Stimulated activated naive CD8-positive, alpha-beta T cell treated with anti-CD3 and anti-CD28 coated beads, Interleukin-15, amount 100 ng/mL, for 72 hours (primary cell): ENCODE measurements around the gene SPOCK1.

Source experiments
- ATAC-seq: fragments of 150-1000 bp; cut with Tn5 transposase; 2 replicates; pipeline ENCODE4 v1.10.0; 2021; ENCODE audit warnings: mild to moderate bottlenecking, moderate library complexity
- DNase-seq, 2 donors: peaks; one replicate each; pipeline ENCODE4 v3.0.0; 2021 to 2022
- H3K27ac Mint-ChIP-seq, 2 donors: one replicate each; pipeline ENCODE4 v1.8.0; 2022; ENCODE audit warnings: mild to moderate bottlenecking in 2 of 2, mixed read lengths in 2 of 2, moderate library complexity in 2 of 2
- H3K27me3 Mint-ChIP-seq: one replicate; pipeline ENCODE4 v1.8.0; 2022; ENCODE audit warnings: mixed read lengths
- H3K4me1 Mint-ChIP-seq: one replicate; pipeline ENCODE4 v1.8.0; 2022; ENCODE audit warnings: mild to moderate bottlenecking, mixed read lengths
- H3K4me3 Mint-ChIP-seq, 2 donors: one replicate each; pipeline ENCODE4 v1.8.0; 2022; ENCODE audit warnings: mild to moderate bottlenecking in 2 of 2, mixed read lengths in 2 of 2, moderate library complexity in 1 of 2
- H3K9me3 Mint-ChIP-seq, 2 donors: one replicate each; pipeline ENCODE4 v1.8.0; 2022; ENCODE audit warnings: mixed read lengths in 2 of 2

Gene SPOCK1

DNA sequence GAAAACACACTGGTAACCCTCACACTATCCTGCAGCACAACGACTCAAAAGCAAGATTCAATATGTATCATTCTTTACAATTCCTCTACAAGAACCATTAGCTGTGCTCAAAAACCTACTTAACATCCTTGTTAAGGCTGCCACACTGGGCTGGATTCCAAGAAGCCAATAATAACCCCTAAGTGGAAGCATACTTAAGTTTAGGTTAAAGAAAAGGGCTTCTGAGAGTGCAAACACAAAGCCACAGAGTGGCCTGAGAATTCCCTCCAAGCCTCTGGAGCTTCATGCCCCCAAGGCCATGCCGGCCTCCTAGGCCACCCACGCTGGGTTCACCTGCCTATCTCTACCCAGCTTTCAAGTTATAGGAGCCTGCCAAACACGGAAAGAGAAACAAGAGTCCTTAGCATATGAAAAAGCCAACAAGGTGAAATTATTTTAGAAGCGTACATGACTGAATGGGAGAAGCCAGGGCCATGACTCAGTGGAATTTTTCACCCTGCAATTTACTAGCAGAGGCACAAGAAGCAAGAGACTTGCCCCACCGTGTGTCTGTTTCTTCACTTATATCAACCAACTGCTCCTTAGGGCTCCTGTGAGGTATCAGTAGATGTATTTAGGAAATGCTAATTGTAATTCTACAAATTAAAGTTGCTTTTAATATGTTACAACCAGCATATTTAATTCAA, 293.0 kb downstream of the SPOCK1 start:
- no peak overlapping the region for H3K4me3 Mint-ChIP-seq
- peaks cover 6% of the 10 kb centered on the region for H3K27me3 Mint-ChIP-seq
- ATAC-seq: no peak
- no peak for DNase-seq
- H3K9me3 Mint-ChIP-seq: no peaks in the 10 kb centered on the region
- H3K4me1 Mint-ChIP-seq: no peaks in the 10 kb centered on the region
- H3K27ac Mint-ChIP-seq: no peak overlapping the region

DNA sequence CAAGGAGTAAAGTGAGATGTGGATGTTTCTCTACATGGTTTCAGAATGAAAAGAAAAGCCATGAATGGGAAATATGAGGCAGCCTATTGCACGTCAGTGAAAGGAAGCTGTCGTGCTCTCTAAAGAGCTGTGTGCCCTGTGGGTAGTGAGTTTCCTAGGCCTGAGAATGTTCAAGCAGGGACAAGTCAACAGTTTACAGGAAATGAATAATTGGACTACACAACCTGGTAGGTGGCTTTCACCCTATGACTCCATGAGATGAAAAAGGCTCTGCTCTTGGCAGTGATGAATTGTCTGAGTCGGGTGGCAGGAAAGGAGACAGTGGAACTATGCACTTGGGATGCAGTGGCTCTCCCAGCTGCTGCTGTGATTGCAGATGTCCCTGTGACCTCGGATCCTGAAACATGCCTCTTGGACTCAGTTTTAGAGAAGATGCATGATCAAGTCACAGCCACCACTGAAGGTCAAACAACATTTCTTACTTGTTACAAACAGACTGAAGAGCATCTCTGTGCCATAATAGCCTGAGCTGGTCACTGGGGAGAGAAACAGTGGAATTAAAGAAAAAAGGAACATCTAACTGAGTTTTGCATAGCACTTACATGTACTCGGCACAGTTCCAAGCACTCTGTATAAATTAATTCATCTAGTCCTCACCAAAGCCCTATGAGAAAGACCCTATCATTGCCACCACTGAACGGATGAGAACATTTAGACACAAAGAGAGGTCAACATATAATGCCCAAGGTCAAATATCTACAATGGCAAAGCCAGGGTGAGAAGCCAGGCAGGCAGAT, 293.7 kb downstream of the SPOCK1 start:
- H3K9me3 Mint-ChIP-seq: no peaks in the 10 kb centered on the region
- no peak overlapping the region for H3K4me3 Mint-ChIP-seq
- peaks cover 6% of the 10 kb centered on the region for H3K27me3 Mint-ChIP-seq
- no peaks in the 10 kb centered on the region for H3K4me1 Mint-ChIP-seq
- DNase-seq (no peak), ATAC-seq (no peak)
- no peak overlapping the region for H3K27ac Mint-ChIP-seq

DNA sequence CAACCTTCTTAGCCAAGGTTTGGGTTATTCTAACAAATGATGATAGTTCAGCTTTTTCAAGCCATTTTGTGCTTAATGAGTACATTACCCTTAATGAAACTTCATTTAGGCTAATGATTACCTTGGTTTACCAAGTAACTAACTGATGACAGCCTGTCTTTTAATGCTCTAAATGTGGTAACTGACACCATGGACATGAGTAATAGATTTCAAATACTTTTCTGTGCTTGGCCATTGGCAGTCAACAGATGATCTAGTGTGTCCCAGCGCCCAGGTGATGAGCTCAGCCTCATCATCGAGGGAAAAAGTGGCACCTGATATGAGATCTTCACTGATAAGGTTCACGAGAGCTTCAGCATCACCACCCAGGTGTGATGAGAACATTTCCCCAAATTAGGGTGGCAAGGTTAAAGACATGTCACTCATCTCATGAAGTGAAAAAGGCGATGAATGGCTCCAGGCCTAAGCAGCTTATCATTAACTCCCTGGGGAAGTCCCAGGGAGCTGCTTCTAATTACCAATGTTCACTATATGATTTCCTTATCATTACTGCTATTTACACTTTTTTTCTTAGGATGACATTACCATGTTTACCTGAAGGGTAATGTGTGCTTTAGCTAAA, 296.0 kb downstream of the SPOCK1 start:
- ATAC-seq: no peak
- Mint-ChIP-seq H3K27ac (peak overlapping the region in 1 of 2 donors; percentile 6), H3K9me3 (peaks cover 0 to 10% of the 10 kb centered on the region in 2 donors), H3K4me3 (no peak overlapping the region), H3K27me3 (peaks cover 14% of the 10 kb centered on the region), H3K4me1 (no peaks in the 10 kb centered on the region)
- DNase-seq: no peak

DNA sequence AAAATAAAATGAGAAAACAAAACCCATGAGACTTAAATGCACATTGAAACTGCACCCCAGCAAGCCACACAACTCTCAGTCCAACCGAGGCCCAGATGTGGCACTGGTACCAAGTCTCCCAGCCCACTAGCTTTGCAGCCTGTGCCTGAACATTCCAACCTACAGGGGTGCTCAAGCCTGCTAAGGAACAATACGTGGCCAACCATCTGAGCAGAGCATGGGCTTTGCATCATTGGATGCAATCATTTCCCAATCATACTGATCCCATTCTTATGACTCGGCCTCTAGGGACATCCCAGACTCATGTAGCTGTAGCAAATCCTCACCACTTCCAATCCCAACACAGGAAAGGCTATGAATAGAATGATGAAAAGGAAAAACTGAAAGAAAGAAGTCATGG, 297.2 kb downstream of the SPOCK1 start:
- no peak for ATAC-seq
- Mint-ChIP-seq H3K27me3 (peaks cover 14% of the 10 kb centered on the region), H3K4me3 (no peak overlapping the region), H3K27ac (no peak overlapping the region), H3K9me3 (peaks cover 0 to 10% of the 10 kb centered on the region in 2 donors), H3K4me1 (no peaks in the 10 kb centered on the region)
- no peak for DNase-seq

DNA sequence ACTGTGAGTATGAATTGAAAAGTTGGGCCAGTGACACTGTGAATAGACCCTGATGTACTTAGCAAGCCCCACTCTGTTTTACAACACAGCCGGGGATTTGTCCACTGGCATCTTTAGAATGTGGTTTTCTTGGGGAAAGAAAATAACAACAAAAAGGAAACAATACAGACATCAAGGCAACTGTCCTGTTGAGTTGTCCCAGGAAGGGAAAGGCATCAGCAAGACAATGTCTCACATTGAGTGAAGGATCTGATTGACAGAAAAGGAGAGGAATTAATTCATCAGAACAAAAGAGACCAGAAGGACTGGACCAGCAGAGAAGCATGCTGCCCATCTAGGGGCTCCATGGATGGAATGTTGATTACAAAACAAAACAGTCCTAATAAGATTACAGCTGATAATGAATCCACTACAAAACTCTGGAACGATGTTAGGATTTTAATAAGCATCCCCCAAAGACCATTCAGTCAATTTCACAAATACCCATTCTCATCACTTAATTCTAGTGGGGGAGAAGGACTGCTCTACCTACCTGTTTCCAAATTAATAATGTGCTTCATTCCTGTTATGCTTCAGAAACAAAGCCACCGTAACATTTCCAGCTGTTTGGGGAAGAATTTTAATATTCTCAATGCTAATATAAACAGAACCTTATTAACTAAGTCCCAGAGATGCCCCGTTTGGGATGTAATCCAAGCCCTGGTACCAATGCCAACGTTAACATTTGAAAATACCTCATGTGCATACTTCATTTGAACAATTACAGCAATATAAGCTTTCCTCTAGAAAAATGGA, 298.0 kb downstream of the SPOCK1 start:
- H3K4me3 Mint-ChIP-seq: no peak overlapping the region
- no peak overlapping the region for H3K27ac Mint-ChIP-seq
- no peaks in the 10 kb centered on the region for H3K4me1 Mint-ChIP-seq
- H3K9me3 Mint-ChIP-seq: peaks cover 0 to 10% of the 10 kb centered on the region in 2 donors
- DNase-seq (no peak), ATAC-seq (no peak)
- H3K27me3 Mint-ChIP-seq: peaks cover 14% of the 10 kb centered on the region

DNA sequence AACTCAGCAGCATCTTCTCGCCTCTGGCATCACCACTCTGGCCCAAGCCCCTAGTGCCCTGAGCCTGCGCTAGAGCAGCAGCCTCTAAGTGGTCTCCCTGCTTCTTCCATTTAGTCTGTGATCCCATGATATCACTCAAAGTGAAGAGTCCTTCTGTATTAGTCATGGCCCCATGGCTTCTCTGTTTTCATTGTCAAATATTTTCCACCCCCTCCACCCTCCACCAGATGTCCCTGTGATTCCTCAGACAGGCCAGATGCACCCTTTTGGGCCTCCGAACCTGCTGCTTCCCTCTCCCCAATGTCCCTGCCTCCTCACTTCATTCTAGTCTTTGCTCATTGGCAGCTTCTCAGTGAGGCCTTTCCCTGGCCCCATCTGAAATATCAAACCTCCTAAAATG, 299.2 kb downstream of the SPOCK1 start:
- no peak overlapping the region for H3K4me3 Mint-ChIP-seq
- DNase-seq (no peak), ATAC-seq (no peak)
- H3K27ac Mint-ChIP-seq: no peak overlapping the region
- peaks cover 8% of the 10 kb centered on the region for H3K27me3 Mint-ChIP-seq
- H3K4me1 Mint-ChIP-seq: no peaks in the 10 kb centered on the region
- peaks cover 0 to 10% of the 10 kb centered on the region in 2 donors for H3K9me3 Mint-ChIP-seq

DNA sequence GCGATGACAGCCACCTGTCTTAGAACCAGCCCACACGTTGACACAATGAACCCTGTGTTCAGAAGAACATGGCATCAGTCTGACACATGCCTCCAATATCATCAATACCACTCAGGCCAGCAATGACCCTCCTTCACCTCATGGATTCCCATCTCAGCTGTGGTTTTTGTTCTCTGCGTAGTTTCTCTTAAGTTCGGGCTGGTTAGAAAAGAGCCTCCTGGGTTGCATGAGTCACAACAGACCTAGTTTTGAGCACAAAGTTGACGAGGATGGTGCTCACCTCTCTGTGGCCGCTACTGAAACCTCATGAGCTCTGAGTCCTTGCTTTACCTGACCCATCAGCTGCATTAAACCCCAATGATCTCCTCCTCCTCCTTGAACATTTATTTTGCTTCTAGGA, 299.9 kb downstream of the SPOCK1 start:
- H3K27me3 Mint-ChIP-seq: peaks cover 8% of the 10 kb centered on the region
- DNase-seq: no peak

DNA sequence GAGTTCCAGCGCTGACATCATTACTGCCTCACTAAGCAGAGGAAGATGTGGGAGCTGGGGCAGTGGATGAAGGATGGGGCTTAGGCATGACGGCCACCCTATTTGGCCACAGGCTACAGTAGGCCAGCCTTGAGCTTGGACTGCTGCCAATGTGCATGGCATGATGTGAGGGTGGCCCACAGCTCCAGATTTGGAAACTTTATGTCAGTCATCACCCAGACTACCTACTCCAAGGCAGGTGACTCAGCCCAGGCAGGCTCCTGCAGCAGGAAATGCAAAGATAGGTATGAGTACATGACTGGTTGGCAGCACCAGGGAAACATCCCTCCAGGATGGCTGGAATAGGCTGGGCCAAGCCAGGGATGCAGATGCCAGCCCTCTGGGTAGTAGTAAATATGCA, 303.6 kb downstream of the SPOCK1 start:
- no peak for DNase-seq
- Mint-ChIP-seq H3K4me1 (no peaks in the 10 kb centered on the region), H3K9me3 (peaks cover 0 to 10% of the 10 kb centered on the region in 2 donors), H3K27ac (peak overlapping the region in 1 of 2 donors; percentile 9), H3K27me3 (peaks cover 8% of the 10 kb centered on the region), H3K4me3 (no peak overlapping the region)
- ATAC-seq: no peak

More for the DNA sequence above, 299.9 kb downstream of the SPOCK1 start:
- Mint-ChIP-seq H3K27ac (no peak overlapping the region), H3K4me1 (no peaks in the 10 kb centered on the region), H3K9me3 (peaks cover 0 to 10% of the 10 kb centered on the region in 2 donors), H3K4me3 (no peak overlapping the region)
- no peak for ATAC-seq

DNA sequence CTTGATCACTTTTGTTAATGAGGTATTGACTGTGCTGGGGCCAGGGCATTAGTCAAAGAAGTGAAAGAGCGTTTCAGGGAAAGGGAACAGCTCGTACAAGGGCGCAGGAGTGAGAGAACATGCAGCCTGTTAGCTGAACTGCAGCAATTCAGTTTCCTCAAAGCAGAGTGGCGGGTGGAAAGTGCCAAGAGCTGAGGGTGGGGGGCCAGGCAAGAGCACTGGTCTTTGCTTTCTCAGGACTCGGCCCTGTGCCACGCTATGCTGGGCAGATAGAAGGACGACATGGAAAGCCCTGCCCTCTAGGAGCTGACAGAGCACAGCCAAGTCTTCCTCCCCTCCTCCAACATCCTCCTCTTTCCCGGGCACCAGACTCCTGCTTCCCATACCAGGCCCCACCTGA, 304.8 kb downstream of the SPOCK1 start:
- Mint-ChIP-seq H3K27ac (no peak overlapping the region), H3K27me3 (no peaks in the 10 kb centered on the region)
- no peak for ATAC-seq

DNA sequence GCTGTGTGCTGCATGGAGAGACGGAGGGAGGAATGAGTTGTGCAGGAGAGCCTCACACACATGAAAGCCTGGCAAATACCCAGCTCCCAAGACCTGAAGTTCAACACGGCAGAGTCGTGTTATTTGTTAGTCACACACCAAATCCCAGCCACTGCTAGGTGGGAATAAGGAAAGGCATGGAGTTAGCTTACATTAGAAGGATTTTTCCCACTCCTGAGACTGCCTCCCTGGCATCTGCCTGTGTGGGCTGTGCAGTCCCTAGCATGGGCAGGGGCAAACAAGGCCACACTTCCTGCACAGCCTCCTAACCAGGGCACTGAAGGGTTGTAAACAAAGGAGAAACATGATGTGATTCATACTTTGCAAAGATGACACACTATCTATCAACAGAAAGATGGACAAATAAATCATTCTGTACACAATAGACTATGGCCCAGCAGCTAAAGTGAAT, 306.8 kb downstream of the SPOCK1 start:
- Mint-ChIP-seq H3K27me3 (no peaks in the 10 kb centered on the region), H3K4me3 (no peak overlapping the region), H3K9me3 (no peaks in the 10 kb centered on the region), H3K27ac (no peak overlapping the region), H3K4me1 (no peaks in the 10 kb centered on the region)
- no peak for DNase-seq
- no peak for ATAC-seq

More for the DNA sequence above, 304.8 kb downstream of the SPOCK1 start:
- H3K4me3 Mint-ChIP-seq: no peak overlapping the region
- H3K9me3 Mint-ChIP-seq: no peaks in the 10 kb centered on the region
- DNase-seq: no peak
- no peaks in the 10 kb centered on the region for H3K4me1 Mint-ChIP-seq

DNA sequence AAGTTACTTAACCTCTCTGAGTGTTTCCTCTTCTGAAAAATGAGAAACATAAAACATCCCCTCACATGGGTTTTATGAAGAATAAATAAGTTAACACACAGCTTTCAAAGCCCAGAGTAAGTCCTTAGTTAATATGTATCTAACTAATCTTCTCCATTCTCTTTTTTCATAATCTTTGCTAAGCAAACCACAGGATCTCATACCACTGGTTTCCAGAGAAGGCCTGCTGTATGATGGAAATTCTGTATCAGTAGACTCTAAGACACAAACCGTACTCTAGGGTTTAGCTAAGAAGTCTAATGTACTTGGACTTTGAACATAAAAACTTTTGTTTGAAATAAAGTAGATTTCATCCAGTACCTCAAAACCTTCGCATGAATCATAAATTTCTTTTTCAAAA, 307.9 kb downstream of the SPOCK1 start:
- H3K27ac Mint-ChIP-seq: no peak overlapping the region
- H3K4me1 Mint-ChIP-seq: no peaks in the 10 kb centered on the region
- H3K4me3 Mint-ChIP-seq: no peak overlapping the region
- DNase-seq (no peak), ATAC-seq (no peak)
- H3K9me3 Mint-ChIP-seq: no peaks in the 10 kb centered on the region
- no peaks in the 10 kb centered on the region for H3K27me3 Mint-ChIP-seq

DNA sequence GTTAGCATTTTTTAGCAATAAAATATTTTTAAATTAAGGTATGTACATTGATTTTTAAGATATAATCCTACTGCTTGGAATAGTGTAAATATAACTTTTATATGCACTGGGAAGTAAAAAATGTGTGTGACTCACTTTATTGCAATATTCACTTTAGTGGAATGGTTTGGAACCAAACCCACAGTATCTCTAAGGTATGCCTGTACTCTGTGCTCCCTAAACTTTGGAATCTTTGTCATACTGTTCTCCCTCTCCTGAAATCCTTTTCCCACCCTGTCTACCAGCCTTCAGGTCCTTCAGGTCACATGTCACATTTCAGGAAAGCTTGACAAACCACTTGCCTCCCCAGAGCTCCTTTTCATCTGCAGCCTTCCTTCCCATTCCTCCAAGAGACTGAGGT, 308.7 kb downstream of the SPOCK1 start:
- Mint-ChIP-seq H3K4me1 (no peaks in the 10 kb centered on the region), H3K27ac (no peak overlapping the region), H3K27me3 (no peaks in the 10 kb centered on the region), H3K9me3 (no peaks in the 10 kb centered on the region), H3K4me3 (no peak overlapping the region)
- DNase-seq (no peak), ATAC-seq (no peak)

DNA sequence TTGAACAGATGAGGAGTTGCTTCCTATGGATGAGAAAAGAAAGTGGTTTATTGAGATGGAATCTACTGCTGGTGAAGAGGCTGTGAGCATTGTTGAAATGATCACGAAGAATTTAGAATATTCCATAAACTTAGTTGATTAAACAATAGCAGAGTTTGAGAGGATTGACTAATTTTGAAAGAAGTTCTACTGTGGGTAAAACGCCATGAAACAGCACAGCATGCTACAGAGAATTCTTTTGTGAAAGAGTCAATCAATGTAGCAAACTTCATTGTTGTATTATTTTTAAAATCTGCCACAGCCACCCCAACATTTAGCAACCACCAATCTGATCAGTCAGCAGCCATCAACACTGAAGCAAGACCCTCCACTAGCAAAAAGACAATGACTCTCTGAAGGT, 309.1 kb downstream of the SPOCK1 start:
- Mint-ChIP-seq H3K4me1 (no peaks in the 10 kb centered on the region), H3K9me3 (no peaks in the 10 kb centered on the region), H3K27me3 (no peaks in the 10 kb centered on the region), H3K4me3 (no peak overlapping the region), H3K27ac (no peak overlapping the region)
- no peak for ATAC-seq
- DNase-seq: no peak

DNA sequence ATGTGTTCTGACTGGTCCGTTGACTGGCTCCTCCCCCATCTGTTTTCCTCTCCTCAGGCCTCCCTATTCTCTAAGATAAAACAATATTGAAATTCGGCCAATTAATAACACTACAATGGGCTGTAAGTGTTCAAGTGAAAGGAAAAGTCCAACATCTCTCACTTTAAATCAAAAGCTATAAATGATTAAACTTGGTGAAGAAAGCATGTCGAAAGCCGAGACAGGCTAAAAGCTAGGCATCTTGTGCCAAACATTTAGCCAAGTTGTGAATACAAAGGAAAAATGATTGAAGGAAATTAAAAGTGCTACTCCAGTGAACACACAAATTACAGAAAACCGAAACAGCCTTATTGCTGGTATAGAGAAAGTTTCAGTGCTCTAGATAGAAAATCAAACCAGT, 310.6 kb downstream of the SPOCK1 start:
- Mint-ChIP-seq H3K27me3 (no peaks in the 10 kb centered on the region), H3K27ac (no peak overlapping the region), H3K4me1 (no peaks in the 10 kb centered on the region), H3K9me3 (no peaks in the 10 kb centered on the region), H3K4me3 (no peak overlapping the region)
- DNase-seq (no peak), ATAC-seq (no peak)

DNA sequence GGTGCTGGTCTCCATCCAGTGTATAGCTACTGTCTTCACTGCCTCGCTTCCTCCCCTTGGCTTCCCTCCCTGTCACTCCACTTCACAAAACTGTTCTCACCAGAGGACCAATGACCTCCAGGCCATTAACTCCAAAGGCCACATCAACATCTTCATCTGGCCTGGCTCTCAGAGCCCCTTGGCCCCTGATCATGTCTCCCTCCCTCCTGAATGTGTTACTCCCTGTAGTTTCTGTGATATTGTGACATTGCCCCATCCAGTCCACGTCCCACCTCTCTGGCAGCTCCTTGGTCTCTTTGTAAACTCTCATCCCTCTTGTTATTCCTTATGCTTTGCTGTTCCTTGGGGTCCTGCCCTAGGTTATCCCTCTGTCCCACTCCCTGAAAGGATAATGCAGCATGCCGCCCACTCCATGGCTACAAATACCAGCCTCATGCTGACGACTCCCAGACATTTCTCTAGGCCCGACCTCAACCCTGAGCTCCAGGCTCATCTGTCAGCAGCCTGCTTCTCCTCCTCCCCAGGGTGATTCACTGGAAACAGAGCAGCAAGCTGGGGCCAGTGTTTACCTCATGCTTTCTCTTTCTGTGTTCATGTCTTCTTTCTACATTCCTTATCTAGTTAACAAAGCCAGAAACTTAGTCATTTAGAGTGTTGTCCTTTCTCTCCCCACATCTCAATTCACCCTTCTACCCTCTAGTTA, 312.2 kb downstream of the SPOCK1 start:
- H3K4me3 Mint-ChIP-seq: no peak overlapping the region
- H3K4me1 Mint-ChIP-seq: no peaks in the 10 kb centered on the region
- H3K9me3 Mint-ChIP-seq: no peaks in the 10 kb centered on the region
- ATAC-seq (no peak), DNase-seq (no peak)
- H3K27me3 Mint-ChIP-seq: no peaks in the 10 kb centered on the region
- H3K27ac Mint-ChIP-seq: no peak overlapping the region
